Neural progenitor cell (in vitro differentiated cells): ENCODE data around the gene C3orf70.

Experiments
- CTCF ChIP-seq: fragments of 200-600 bp; sonication (generic); IDR thresholded peaks from 2 replicates; pipeline ENCODE4 v1.5.1; 2017; ENCODE audit warnings: antibody characterized with exemption, mild to moderate bottlenecking
- EZH2 ChIP-seq: fragments of 200-600 bp; sonication (generic); IDR thresholded peaks from 2 replicates; pipeline ENCODE4 v1.6.1; 2017; ENCODE audit warnings: antibody characterized with exemption, mild to moderate bottlenecking, moderate library complexity
- EZH2phosphoT487 ChIP-seq: fragments of 200-600 bp; sonication (generic); IDR thresholded peaks from 2 replicates; pipeline ENCODE4 v1.6.1; 2017; ENCODE audit warnings: antibody characterized with exemption

GRCh38 chr3:185052631-185053030 lies 100.2 kb downstream of the C3orf70 start:
- no peak for TF ChIP-seq CTCF
- no peak for TF ChIP-seq EZH2
- no peak for TF ChIP-seq EZH2phosphoT487
